GM18873 (cell line): ENCODE measurements around the gene SMIM11.
"Not testable (repeated sequence)": the region's sequence is repeated elsewhere in the genome, so short reads cannot be mapped to it uniquely, and the experiment has no call there.

ENCODE experiments used
- ATAC-seq: cut with Tn5 transposase; IDR thresholded peaks from one replicate; pipeline ENCODE4 v1.9.1; 2021; ENCODE audit warnings: mild to moderate bottlenecking, moderate library complexity, moderate number of reproducible peaks; ENCODE audit not compliant: unreplicated experiment, low FRiP score

The SMIM11 gene

DNA sequence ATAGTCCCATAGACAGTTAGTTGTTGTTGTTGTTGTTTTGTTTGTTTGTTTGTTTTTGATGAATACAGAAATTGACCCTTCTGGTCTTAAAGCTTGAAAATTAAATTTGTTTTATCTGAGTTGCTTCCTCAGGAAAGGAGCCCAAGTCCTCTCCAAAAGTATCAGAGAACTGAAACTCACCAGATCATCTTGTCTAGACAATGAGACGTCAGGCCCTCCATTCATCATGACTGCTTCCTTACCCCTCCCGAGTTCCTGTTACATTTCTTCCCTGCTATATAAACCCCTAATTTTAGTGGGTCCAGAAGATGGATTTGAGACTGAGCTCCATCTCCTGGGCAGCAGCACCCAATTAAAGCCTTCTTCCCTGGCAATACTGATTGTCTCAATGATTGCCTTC lies 31.4 kb downstream of the SMIM11 start:
- ATAC-seq = not testable (repeated sequence)

DNA sequence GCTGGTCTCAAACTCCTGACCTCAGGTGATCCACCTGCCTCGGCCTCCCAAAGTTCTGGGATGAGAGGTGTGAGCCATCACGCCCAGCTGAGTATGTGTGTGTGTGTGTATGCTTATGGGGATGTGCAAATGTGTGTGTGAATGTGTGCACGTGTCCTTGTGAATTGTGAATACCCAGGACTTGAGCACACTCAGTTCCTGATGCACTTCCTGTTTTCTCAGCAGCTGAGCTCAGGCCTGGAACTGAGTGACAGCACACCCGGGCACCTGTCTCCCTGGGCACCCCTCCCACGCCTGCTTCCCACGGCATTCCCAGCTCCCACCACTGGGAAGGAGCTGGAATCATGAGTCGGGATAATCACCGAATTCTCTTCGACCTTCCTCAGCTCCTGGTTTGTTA lies 32.0 kb downstream of the SMIM11 start:
- ATAC-seq = not testable (repeated sequence)

DNA sequence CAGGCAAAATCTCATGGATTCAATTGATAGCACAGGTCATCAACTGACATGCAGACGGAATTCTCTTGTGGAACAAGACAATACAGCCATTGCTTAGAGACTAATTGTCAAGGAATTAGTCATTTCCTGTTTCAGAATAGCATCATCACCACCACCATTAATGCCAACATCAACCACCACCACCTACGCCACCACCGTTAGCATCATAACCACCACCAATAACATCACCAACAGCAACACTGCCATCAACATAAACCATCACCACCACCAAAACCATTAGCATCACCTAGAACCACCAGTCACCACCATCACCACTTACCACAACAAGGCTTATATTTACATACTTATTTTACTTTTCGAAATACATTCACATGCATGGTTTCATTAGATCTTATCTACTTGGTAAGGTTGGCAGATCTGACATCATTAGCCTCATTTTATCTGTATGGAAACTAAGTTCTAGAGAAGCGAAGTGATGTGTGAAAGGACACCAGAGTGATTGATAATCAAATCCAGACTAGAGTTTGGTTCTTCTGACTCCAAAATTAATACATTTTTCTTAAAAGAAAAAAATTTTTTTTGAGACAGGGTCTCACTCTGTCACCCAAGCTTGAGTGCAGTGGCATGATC lies 42.3 kb downstream of the SMIM11 start:
- not testable (repeated sequence) for ATAC-seq

DNA sequence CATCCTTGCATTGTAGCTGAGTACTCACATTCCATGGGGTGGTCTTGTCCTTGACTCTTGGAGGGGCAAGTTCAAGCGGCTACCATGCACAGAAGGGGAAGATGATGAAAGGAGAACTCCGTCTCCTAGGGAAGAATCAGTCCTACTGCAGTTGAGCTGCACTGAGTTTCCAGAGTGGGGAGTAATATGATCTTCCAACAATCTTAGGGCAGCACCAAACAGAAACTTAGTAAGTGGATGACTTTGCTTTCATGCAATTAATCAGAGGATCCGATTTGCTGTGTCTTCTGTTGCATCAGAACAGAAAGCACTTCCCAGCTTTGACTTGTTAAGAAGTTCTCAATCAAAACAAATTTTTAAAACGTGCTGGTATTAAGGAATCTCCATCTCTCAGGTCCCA lies 48.5 kb downstream of the SMIM11 start, which contains the start of gene SMIM34:
TSS of gene SMIM34 (minus strand) at position 147 of the 400 bp plus-strand sequence. CDS start at position 35, 112 bp downstream.
- not testable (repeated sequence) for ATAC-seq

DNA sequence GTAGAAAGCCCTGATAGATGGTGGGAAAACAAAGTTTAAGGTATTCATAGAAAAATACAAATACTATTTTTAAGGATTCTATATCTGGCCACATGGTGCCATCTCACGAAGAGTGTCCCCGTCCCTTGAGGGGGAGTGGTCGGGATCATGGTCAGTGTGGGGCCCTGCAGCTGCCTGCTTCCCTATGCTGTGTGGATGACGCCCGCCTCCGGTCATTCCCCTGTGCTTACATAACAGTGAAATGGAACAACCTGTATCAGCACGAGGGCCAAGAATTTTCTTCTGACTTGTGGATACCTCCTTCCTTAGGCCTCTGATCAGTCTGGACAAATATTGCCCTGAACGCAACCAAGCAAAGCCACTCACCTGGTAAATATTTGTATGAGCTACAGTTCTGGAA lies 52.0 kb downstream of the SMIM11 start:
- not testable (repeated sequence) for ATAC-seq

DNA sequence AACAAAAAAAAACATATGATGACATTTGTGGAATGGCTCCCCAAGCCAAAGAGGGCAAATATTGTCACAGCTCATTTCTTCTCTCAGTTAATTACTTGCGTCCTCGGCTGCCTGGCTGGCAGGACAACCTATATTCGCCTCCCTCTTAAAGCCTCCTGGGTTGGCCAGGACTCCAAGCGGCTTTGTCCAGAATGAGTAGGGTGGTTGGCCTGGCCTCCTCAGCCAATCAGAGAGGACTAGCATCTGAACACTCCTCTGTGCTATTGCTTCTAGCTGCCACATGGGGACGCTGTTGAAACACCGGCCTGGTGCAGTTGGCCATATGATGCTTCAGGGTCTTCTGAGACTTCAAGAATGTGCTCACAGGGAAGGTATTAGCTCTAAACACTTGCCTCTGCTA lies 53.1 kb downstream of the SMIM11 start:
- ATAC-seq = not testable (repeated sequence)

DNA sequence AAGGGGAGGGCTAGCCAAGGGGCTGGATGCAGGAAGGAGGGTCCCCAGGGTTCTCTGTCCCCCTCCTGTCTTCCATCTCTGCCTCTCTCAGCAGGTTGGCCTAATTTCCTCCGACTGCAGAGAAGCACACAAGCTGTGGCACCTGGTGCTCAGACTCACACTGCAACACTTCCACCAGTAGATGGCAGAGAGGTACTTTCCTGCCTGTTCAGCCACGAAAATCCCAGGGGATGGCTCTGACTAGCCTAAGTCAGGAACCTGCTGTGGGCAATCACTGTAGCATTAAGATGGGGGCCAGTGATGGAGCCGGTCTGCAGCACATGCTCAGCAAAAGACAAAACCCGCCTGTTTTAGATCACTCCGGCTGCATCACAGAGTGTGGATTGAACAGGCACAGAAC lies 54.4 kb downstream of the SMIM11 start:
- not testable (repeated sequence) for ATAC-seq
